ENCODE results near the gene KCNK17.
A peak's percentile ranks its signal among the peaks of the same experiment; 100 is the strongest.

KCNK17 gene

GRCh38 chr6:39314273-39314795 is at the start of gene KCNK17:
Gene KCNK17, minus strand, starts transcription at chr6:39314419. Its CDS starts 99 bp downstream, at chr6:39314320.
- no peak for DNase-seq

- DNase-seq: no peak
These were observed 49.1 kb upstream of the KCNK17 start for GRCh38 chr6:39363280-39363679.

GRCh38 chr6:39362487-39362865 is 48.3 kb upstream of the KCNK17 start:
- no peak for DNase-seq

- peak; percentile 63 for DNase-seq
These were observed 47.7 kb upstream of the KCNK17 start for GRCh38 chr6:39361657-39362486.

- no peak for DNase-seq
These were observed 46.2 kb upstream of the KCNK17 start for GRCh38 chr6:39360378-39360777.

- peak; percentile 47 for DNase-seq
These were observed 43.9 kb upstream of the KCNK17 start for GRCh38 chr6:39357998-39358686.

GRCh38 chr6:39353698-39354315 is 39.6 kb upstream of the KCNK17 start:
- no peak for DNase-seq

- DNase-seq: no peak
These were observed 36.7 kb upstream of the KCNK17 start for GRCh38 chr6:39350723-39351505.

GRCh38 chr6:39348740-39349139 is 34.5 kb upstream of the KCNK17 start:
- DNase-seq: no peak

- peak; percentile 56 for DNase-seq
These were observed 33.8 kb upstream of the KCNK17 start for GRCh38 chr6:39347906-39348585.

- DNase-seq: no peak
These were observed 33.0 kb upstream of the KCNK17 start for GRCh38 chr6:39347206-39347605.

- no peak for DNase-seq
These were observed 30.6 kb upstream of the KCNK17 start for GRCh38 chr6:39344821-39345280.

- DNase-seq: no peak
These were observed 29.2 kb upstream of the KCNK17 start for GRCh38 chr6:39343396-39343870.

- DNase-seq: peak; percentile 12
These were observed 28.6 kb upstream of the KCNK17 start for GRCh38 chr6:39342692-39343395.

- no peak for DNase-seq
These were observed 27.7 kb upstream of the KCNK17 start for GRCh38 chr6:39341937-39342336.

GRCh38 chr6:39341352-39341751 is 27.1 kb upstream of the KCNK17 start:
- no peak for DNase-seq

GRCh38 chr6:39339868-39340550 is 25.8 kb upstream of the KCNK17 start:
- no peak for DNase-seq

GRCh38 chr6:39339096-39339867 is 25.1 kb upstream of the KCNK17 start:
- DNase-seq: no peak

GRCh38 chr6:39338397-39338796 is 24.2 kb upstream of the KCNK17 start:
- no peak for DNase-seq

All from RPMI8226 (cell line).